Uterus (tissue), 2 donors: ENCODE data around the gene VRTN.

Source experiments
- CTCF ChIP-seq, 4 experiments: fragments of 200-600 bp in 2 of 4; fragments of 450-650 bp in 2 of 4; sonication (generic) in 2 of 4; IDR thresholded peaks; one replicate each; pipeline ENCODE4 v1.5.1; 2016 to 2019; ENCODE audit warnings: antibody characterized with exemption in 4 of 4, mild to moderate bottlenecking in 2 of 4, moderate library complexity in 1 of 4
- POLR2A ChIP-seq, 2 donors: fragments of 450-650 bp; IDR thresholded peaks; one replicate each; pipeline ENCODE4 v1.6.1; 2016; ENCODE audit warnings: antibody characterized with exemption in 2 of 2, mild to moderate bottlenecking in 1 of 2, moderate library complexity in 1 of 2

GRCh38 chr14:74347097-74347794 is 1.0 kb upstream of the VRTN start:
- TF ChIP-seq POLR2A (IDR thresholded peaks at IDR 0.05) (no peak), CTCF (IDR thresholded peaks at IDR 0.05) (no peak)
